CD4-positive, alpha-beta T cell treated with Interferon gamma for 1 hour (primary cell): ENCODE measurements around the gene STK17B.
"Not testable (repeated sequence)": the region's sequence is repeated elsewhere in the genome, so short reads cannot be mapped to it uniquely, and the experiment has no call there.

Experiments used
- DNase-seq: peaks from one replicate; pipeline ENCODE4 v3.0.0-alpha.2; 2020

STK17B gene

DNA sequence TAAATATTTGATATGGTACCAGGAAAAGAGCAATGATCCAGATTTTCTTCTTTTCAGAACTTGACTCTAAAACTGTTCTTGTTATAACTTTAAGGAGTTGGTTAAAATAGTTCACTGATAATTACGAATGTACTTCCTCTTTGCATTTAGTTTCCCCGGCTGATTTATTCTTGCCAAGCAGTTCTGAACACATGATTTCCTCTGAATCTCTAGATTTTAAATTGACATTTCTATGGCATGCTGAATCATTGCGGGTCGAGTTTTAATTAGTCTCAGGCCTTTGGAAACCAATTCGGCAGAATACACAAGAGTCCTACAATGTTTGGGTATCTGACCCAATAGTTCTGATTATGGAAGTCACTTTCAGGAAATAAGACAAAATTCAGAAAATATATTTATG lies 65.4 kb downstream of the STK17B start:
- DNase-seq, result no peak

DNA sequence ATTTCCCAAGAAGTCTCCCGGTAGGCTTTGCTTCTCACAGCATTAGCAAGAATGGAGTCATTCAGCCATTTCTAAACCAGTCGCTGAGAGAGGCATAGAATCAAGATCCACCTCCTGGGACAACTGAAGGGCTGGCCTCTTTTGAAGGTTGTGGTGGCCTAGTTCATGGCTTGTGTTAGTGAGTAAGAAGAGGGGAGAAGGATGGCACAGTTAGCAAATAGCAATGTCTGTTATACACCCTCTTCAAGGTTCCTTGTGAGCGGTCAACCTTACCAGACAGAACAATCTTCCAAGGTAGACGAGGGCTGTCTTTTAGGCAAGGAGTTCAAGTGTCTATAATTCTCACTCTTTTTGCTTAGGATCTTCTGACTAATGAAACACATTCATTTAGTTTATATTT lies 67.3 kb downstream of the STK17B start:
- no peak for DNase-seq

DNA sequence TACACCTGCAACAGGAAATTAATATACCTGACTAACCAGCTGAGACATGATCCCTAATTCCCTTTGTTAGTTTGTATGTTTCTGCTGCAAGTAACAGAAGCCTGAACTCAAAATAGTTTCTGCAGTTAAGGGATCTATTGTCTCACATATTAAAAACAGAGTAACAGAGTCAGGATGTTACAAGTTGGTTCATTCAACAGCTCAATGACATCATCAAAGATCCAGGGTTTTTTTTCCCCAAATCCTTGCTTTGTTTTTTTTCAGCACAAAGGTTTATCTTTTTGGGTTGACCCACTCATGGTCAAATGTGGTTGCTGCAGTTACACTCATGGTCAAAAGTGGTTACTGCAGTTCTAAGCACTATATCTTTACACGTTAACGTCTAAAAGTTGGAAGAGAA lies 67.8 kb downstream of the STK17B start:
- DNase-seq, result no peak

DNA sequence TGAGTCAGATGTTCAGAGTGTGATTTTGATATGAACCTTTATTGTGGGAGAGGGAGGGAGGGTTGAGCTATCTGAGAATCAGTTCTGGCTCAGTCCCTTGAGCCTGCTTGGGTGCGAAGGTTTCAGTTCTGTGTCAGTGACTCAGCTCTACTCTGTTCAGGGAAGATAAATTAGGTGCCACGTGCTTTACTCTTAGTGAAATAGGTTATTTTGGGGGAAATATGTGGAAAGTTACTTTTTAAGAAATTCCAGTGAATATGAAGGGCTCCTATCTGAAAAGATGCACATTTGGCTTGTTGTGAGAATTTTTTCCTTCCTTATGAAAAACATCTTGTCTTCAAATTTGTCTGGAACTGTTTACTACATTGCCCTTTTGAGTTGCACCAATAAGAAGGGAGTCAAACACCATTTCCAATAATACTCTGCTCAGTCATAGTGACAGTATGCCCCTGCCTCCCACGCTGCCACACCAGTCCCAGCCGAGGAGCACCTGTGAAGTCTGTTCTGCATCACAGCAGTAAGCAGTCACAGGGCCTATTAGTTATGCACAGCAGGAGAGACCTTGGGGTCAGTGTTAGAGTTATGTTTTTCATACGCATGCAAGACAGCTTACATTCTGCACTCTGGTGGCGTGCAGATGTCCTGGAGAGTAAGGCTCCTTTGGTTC lies 69.9 kb downstream of the STK17B start:
- peak; percentile 23 for DNase-seq

DNA sequence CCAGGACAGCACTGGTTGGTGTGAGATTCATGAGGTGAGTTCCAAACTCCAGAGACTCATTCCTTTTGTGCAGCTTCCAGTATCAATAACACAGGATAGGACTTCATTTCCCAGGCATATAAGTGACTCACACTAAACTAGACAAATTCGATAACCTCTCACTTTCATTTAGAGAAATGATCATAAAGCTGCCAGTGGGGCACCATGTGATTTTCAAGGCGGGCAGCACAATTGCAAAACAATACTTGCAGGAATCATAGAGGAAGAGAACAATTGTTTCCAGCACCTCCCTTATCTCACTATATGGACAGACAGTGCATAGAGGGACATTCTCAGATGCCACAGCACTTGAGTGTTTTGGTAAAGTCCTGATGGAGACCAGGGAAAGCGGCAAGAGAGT lies 71.5 kb downstream of the STK17B start:
- no peak for DNase-seq

DNA sequence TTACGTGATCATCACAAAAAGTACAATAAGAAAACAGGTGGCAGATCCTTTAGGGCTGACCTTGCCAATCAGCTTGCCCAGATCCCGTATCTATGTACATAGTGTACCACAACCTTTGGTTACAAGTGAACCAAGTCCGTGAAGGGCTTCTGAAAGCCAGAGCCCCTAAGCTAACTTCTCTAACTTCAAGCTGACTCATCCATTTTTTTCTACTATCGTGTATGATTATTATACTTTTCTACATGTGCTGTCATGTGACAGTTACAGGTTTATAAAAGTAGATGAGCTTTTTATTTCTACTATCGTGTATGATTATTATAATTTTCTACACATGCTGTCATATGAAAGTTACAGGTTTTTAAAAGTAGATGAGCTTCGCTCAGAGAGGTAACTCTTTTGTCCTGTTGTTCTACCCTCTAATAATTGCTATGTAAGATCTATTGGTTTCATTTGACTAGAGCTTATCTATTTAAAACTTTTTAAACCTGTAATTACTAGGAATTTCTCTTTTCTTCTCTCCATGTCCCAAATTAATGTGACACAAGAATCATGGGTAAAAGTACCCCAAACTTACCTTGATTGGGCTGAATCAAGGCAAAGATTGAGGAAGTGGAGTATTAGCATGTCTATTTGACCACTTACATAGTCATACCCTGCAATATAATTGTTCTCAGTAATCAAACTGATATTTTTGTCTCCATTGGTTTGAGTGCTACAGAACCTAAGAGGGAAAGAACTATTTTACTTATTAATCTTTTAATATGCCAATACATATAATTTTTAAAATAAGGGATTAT lies 73.3 kb downstream of the STK17B start:
- DNase-seq, result no peak

DNA sequence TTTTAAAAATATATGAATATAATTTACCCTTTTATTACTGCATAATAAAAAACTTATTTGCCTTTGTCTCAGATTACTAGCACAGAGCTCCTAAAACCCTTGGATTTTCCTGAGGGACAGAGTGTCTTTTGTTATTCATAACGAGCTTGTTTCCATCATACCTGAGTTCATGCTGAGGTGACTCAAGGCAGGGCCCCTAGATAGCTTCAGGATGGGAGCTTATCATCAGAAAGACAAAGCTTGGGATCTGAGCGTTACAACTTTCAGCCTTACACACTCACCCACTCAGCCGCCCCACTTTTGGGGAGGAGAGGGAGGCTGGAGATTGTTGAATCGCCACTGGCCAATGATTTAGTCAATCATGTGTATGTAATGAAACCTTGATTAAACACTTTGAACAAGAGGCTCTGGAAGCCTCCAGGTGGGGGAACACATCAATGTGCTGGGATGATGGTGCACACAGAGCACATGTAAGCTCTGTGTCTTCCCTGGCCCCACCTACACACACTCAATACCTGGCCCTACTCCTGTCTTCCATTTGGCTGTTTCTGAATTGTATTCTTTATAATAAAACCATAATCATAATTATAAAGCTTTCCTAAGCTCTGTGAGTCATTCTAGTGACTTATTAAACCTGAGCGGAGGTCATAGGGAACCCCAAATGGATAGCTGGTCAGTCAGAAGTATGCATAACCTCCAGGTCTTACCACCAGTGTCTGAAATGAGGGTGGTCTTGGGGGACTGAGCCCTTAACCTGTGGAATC lies 74.2 kb downstream of the STK17B start:
- no peak for DNase-seq

DNA sequence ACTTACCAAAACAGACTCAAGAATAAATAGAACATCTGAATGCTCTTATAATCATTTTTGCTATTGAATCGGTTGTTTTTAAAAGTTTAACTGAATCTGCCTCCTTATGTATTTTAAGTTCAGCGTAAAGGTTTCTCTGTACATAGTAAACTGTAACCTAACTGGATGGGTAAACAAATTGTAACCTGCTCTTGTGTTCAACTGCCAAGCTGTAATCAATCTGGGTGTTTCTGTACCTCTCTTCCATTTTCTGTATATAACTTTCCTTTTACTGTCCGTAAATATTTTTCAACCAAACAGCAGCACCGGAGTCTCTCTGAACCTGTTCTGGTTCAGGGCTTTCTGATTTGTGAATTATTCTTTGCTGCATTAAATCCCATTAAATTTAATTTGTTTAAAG lies 75.1 kb downstream of the STK17B start:
- no peak for DNase-seq

DNA sequence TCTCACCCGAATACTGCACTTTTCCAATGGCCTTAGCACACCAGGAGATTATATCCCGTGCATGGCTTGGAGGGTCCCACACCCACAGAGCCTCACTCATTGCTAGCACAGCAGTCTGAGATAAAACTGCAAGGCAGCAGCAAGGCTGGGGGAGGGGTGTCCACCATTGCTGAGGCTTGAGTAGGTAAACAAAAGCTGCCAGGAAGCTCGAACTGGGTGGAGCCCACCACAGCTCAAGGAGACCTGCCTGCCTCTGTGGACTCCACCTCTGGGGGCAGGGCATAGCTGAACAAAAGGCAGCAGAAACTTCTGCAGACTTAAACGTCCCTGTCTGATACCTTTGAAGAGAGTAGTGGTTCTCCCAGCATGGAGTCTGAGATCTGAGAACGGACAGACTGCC lies 81.9 kb downstream of the STK17B start:
- not testable (repeated sequence) for DNase-seq

DNA sequence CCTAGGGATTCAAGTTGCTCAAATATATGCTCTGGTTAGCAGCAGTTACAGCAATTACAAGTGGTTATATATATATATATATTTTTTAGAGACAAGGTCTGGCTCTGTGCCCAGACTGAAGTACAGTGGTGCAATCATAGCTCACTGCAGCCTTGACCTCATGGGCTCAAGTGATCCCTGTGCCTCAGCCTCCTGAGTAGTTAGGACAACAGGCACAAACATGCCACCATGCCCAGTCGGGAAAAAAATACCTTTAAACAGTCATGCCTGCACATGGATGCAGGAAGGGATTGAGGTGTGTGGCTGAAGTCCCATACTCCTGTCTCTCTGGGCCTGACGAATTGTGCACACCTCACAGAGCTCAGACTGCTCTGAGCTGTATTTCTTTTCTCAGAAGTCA lies 83.2 kb downstream of the STK17B start:
- DNase-seq, result no peak

DNA sequence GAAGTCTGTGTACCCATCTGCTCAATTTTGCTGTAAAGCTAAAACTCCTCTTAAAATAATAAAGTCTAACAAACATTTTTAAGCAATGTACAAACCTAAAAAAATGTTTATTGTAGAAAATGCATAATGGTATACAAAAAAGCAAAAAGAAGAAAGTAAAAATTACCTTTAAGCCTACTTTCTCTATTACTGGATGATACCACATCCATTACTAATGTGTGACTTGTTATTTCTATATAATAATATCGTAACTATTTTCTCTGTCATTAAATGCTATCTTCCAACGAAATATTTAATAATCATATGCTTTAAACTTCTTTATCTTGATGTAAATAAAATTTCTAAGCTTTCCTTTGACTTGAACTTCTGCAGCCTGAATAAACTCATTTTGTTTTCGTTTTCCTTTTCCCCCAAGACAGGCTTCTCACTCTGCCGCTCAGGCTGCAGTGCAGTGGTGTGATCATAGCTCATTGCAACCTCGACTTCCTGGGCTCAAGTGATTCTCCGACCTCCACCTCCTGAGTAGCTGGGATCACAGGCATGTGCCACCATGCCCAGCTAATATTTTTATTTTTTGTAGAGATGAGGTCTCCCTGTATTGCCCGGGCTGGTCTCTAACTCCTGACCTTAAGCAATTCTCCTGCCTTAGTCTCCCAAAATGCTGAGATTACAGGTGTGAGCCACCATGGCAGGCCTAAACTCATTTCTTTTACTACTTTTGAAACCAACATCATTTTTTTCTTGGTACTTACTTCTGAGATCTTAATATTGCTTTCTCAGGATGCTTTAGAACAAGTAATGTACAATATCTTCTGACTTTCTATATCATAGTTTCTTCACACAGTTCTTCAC lies 84.6 kb downstream of the STK17B start:
- no peak for DNase-seq

DNA sequence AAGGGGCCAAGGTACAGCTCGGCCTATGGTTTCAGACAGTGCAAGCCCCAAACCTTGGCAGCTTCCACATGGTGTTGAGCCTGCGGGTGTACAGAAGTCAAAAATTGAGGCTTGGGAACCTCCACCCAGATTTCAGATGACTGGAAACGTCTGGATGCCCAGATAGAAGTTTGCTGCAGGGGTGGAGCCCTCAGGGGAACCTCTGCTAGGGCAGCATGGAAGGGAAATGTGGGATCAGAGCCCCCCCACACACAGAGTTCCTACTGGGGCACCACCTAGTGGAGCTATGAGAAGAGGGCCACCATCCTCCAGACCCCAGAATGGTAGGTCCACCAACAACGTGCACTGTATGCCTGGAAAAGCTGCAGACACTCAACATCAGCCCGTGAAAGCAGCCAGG lies 87.8 kb downstream of the STK17B start:
- DNase-seq, result no peak
